GM12892 (cell line): ENCODE measurements around the gene MAGOHB.
"Not testable (repeated sequence)": the region's sequence is repeated elsewhere in the genome, so short reads cannot be mapped to it uniquely, and the experiment has no call there.

ENCODE experiments used
- POLR2A ChIP-seq: IDR thresholded peaks from 2 replicates; pipeline ENCODE4 v1.6.1; 2011; ENCODE audit warnings: low read depth, low read length, control low read depth
- POLR2AphosphoS5 ChIP-seq: IDR thresholded peaks from 2 replicates; pipeline ENCODE4 v1.6.1; 2011; ENCODE audit warnings: low read depth, low read length, control low read depth
- TAF1 ChIP-seq: IDR thresholded peaks from 2 replicates; pipeline ENCODE4 v1.6.1; 2011; ENCODE audit warnings: low read depth, mild to moderate bottlenecking, control low read depth, low read length, borderline replicate concordance

DNA sequence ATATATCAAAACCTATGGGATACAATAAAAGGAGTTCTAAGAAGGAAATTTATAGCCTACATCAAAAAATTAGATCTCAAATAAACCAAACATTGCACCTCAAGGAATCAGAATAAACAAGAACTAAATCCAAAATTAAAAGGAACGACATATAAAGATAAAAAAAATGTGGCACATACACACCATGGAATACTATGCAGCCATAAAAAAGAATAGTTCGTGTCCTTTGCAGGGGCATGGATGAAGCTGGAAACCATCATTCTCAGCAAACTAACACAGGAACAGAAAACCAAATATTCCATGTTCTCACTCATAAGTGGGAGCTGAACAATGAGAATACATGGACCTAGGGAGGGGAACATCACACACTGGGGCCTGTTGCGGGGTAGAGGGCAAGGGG is 31.3 kb downstream of the MAGOHB start:
- TF ChIP-seq POLR2A, POLR2AphosphoS5, TAF1: not testable (repeated sequence)
